Mesenchymal stem cell (in vitro differentiated cells and primary cell): Measurements from ENCODE around the gene SEPTIN12.

Source experiments
- DNase-seq: peaks from one replicate; pipeline ENCODE4 v3.0.0-alpha.2; 2013
- H2AFZ ChIP-seq: one replicate; pipeline ENCODE4 v1.6.1; 2013; ENCODE audit warnings: low read depth, mild to moderate bottlenecking, control low read depth, inconsistent platforms, low read length, moderate library complexity
- H2AK5ac ChIP-seq: 2 replicates; pipeline ENCODE4 v1.6.1; 2013; ENCODE audit warnings: low read length, moderate library complexity, mild to moderate bottlenecking, inconsistent platforms; ENCODE audit not compliant: severe bottlenecking
- H2BK120ac ChIP-seq: one replicate; pipeline ENCODE4 v1.6.1; 2013; ENCODE audit warnings: low read depth, mild to moderate bottlenecking, inconsistent platforms, low read length, moderate library complexity
- H2BK12ac ChIP-seq, 2 experiments: one replicate each; pipeline ENCODE4 v1.6.1; 2013; ENCODE audit warnings: inconsistent platforms in 2 of 2, low read length in 2 of 2, mild to moderate bottlenecking in 2 of 2, moderate library complexity in 2 of 2, control low read depth in 1 of 2
- H2BK15ac ChIP-seq: one replicate; pipeline ENCODE4 v1.6.1; 2013; ENCODE audit warnings: mild to moderate bottlenecking, low read depth, inconsistent platforms; ENCODE audit not compliant: poor library complexity, severe bottlenecking
- H2BK5ac ChIP-seq: 2 replicates; pipeline ENCODE4 v1.6.1; 2013; ENCODE audit warnings: low read depth, mild to moderate bottlenecking, low read length, control low read depth, inconsistent platforms; ENCODE audit not compliant: poor library complexity, severe bottlenecking
- H3K14ac ChIP-seq, 2 experiments: one replicate each; pipeline ENCODE4 v1.6.1; 2013; ENCODE audit warnings: inconsistent platforms in 2 of 2, low read length in 2 of 2, control low read depth in 1 of 2, mild to moderate bottlenecking in 1 of 2, moderate library complexity in 1 of 2
- H3K18ac ChIP-seq, 2 experiments: one replicate each; pipeline ENCODE4 v1.6.1; 2013; ENCODE audit warnings: inconsistent platforms in 2 of 2, low read length in 2 of 2, control low read depth in 1 of 2, low read depth in 1 of 2, mild to moderate bottlenecking in 1 of 2
- H3K23ac ChIP-seq, 2 experiments: one replicate each; pipeline ENCODE4 v1.6.1; 2013; ENCODE audit warnings: inconsistent platforms in 2 of 2, low read length in 2 of 2, mild to moderate bottlenecking in 2 of 2, moderate library complexity in 2 of 2, control low read depth in 1 of 2
- H3K27ac ChIP-seq: 2 replicates; pipeline ENCODE4 v1.5.1; 2013; ENCODE audit warnings: mild to moderate bottlenecking, moderate library complexity, low read length, control low read depth, inconsistent platforms; ENCODE audit not compliant: poor library complexity, severe bottlenecking
- H3K27me3 ChIP-seq, 2 experiments: 2 replicates each; pipeline versions ENCODE4 v1.6.1 to v1.7.0; 2013; ENCODE audit warnings: low read length in 2 of 2, mild to moderate bottlenecking in 2 of 2, moderate library complexity in 2 of 2, control low read depth in 1 of 2, inconsistent platforms in 1 of 2; ENCODE audit not compliant: control insufficient read depth in 1 of 2, insufficient read depth in 1 of 2
- H3K36me3 ChIP-seq, 2 experiments: 2 replicates each; pipeline versions ENCODE4 v1.6.1 to v1.7.0; 2013; ENCODE audit warnings: low read length in 2 of 2, control low read depth in 1 of 2, inconsistent platforms in 1 of 2, low read depth in 1 of 2, mild to moderate bottlenecking in 1 of 2; ENCODE audit not compliant: insufficient read depth in 2 of 2, control insufficient read depth in 1 of 2
- H3K4ac ChIP-seq, 2 experiments: one replicate each; pipeline ENCODE4 v1.6.1; 2013; ENCODE audit warnings: inconsistent platforms in 2 of 2, low read length in 2 of 2, mild to moderate bottlenecking in 2 of 2, moderate library complexity in 2 of 2, control low read depth in 1 of 2, low read depth in 1 of 2
- H3K4me1 ChIP-seq: 2 replicates; pipeline ENCODE4 v1.6.1; 2013; ENCODE audit warnings: low read depth, low read length, control low read depth; ENCODE audit not compliant: control insufficient read depth, insufficient read depth
- H3K4me2 ChIP-seq: 2 replicates; pipeline ENCODE4 v1.6.1; 2013; ENCODE audit warnings: low read length, mild to moderate bottlenecking, inconsistent platforms; ENCODE audit not compliant: poor library complexity, severe bottlenecking
- H3K4me3 ChIP-seq, 2 experiments: 2 replicates each; pipeline versions ENCODE4 v1.5.1 to v1.7.0; 2013; ENCODE audit warnings: low read length in 2 of 2, mild to moderate bottlenecking in 2 of 2, control low read depth in 1 of 2, low read depth in 1 of 2; ENCODE audit not compliant: insufficient read depth in 1 of 2
- H3K79me1 ChIP-seq: replicated peaks from 2 replicates; pipeline ENCODE4 v1.6.1; 2013; ENCODE audit warnings: mild to moderate bottlenecking, control low read depth, low read length, inconsistent platforms; ENCODE audit not compliant: poor library complexity, severe bottlenecking
- H3K9ac ChIP-seq: 2 replicates; pipeline ENCODE4 v1.7.0; 2013; ENCODE audit warnings: mild to moderate bottlenecking, low read length, moderate library complexity
- H3K9me3 ChIP-seq: 2 replicates; pipeline ENCODE4 v1.7.0; 2013; ENCODE audit warnings: mild to moderate bottlenecking, low read length; ENCODE audit not compliant: control insufficient read depth
- H4K8ac ChIP-seq: one replicate; pipeline ENCODE4 v1.6.1; 2013; ENCODE audit warnings: inconsistent platforms, mild to moderate bottlenecking, low read length, moderate library complexity
- H4K91ac ChIP-seq: one replicate; pipeline ENCODE4 v1.6.1; 2013; ENCODE audit warnings: mild to moderate bottlenecking, low read length, inconsistent platforms
- WGBS: methylation state at CpG from one replicate; pipeline ENCODE4 v1.1.7; 2013; ENCODE audit warnings: mixed read lengths; 5-methylcytosine and 5-hydroxymethylcytosine counted together

Gene SEPTIN12

DNA sequence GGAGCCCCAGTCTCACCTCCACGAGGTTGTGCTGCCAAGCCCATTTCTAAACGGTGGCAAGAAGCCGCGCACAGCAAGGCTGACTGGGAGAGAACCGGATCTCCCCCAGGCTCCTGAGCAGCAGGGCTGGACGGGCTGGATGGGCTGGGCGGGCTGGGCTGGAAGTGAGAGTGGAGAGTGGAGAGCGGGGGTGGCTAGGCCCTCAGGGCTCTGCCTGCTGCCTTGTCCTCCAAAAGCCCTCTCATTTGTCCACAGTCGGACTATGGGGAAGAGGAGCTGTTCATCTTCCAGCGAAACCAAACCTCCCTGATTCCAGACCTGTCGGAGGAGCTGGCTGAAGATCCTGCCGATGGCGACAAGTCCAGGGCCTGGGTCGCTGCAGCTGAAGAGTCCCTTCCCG is 50.6 kb downstream of the SEPTIN12 start:
- H2BK12ac ChIP-seq, result no peak overlapping the region
- H2AK5ac ChIP-seq, result no peak overlapping the region
- no peak overlapping the region for H2BK15ac ChIP-seq
- peaks cover 3% of the 10 kb centered on the region for H3K79me1 ChIP-seq
- H3K4me3 ChIP-seq, result no peak overlapping the region
- no peak overlapping the region for H3K27ac ChIP-seq
- no peak overlapping the region for H3K23ac ChIP-seq
- H2AFZ ChIP-seq, result no peak overlapping the region
- no peak overlapping the region for H4K8ac ChIP-seq
- no peak overlapping the region for H3K4me2 ChIP-seq
- H3K9me3 ChIP-seq, result no peaks in the 10 kb centered on the region
- no peaks in the 10 kb centered on the region for H3K36me3 ChIP-seq
- no peak overlapping the region for H3K18ac ChIP-seq
- H3K4ac ChIP-seq, result no peak overlapping the region
- H4K91ac ChIP-seq, result no peak overlapping the region
- H3K14ac ChIP-seq, result no peak overlapping the region
- 88% methylated on average over 13 of the region's 15 CpGs for WGBS
- H3K27me3 ChIP-seq, result peaks cover 3% of the 10 kb centered on the region in 2 experiments
- DNase-seq, result no peak
- no peak overlapping the region for H2BK120ac ChIP-seq
- H2BK5ac ChIP-seq, result no peak overlapping the region
- peaks cover 4% of the 10 kb centered on the region for H3K4me1 ChIP-seq
- H3K9ac ChIP-seq, result no peak overlapping the region

DNA sequence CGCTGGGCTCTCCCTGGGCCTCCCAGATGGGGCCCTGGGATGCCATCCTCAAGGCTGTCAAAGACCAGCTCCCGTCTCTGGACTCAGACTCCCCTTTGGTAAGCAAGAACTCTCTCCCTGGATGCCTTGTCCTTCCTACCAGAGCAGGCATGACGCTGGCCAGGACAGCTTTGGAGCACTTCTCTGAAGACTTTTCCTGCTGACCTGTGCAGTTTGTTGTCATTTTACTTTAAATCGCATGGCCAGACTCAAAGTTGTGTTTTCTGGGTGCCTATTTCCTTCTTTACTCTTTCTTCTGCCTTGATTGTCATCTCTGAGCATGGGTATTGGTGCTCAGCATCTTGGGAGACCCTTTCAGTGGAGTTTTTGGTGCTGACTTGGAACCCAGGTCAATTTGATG is 51.6 kb downstream of the SEPTIN12 start:
- Histone ChIP-seq H3K27ac (no peak overlapping the region), H3K9ac (no peak overlapping the region), H3K14ac (no peak overlapping the region), H3K18ac (no peak overlapping the region), H2BK15ac (no peak overlapping the region), H2AFZ (no peak overlapping the region), H3K4me3 (no peak overlapping the region), H3K4ac (no peak overlapping the region), H3K4me1 (peaks cover 4% of the 10 kb centered on the region), H2BK120ac (no peak overlapping the region), H3K9me3 (no peaks in the 10 kb centered on the region), H3K27me3 (peaks cover 3% of the 10 kb centered on the region in 2 experiments), H2BK12ac (no peak overlapping the region), H3K36me3 (peaks cover 0 to 3% of the 10 kb centered on the region in 2 experiments), H3K4me2 (no peak overlapping the region), H3K23ac (no peak overlapping the region), H4K91ac (no peak overlapping the region), H4K8ac (no peak overlapping the region), H2AK5ac (no peak overlapping the region), H3K79me1 (peaks cover 8% of the 10 kb centered on the region), H2BK5ac (no peak overlapping the region)
- DNase-seq, result no peak
- WGBS, result 51% methylated on average over 4 of the region's 4 CpGs

DNA sequence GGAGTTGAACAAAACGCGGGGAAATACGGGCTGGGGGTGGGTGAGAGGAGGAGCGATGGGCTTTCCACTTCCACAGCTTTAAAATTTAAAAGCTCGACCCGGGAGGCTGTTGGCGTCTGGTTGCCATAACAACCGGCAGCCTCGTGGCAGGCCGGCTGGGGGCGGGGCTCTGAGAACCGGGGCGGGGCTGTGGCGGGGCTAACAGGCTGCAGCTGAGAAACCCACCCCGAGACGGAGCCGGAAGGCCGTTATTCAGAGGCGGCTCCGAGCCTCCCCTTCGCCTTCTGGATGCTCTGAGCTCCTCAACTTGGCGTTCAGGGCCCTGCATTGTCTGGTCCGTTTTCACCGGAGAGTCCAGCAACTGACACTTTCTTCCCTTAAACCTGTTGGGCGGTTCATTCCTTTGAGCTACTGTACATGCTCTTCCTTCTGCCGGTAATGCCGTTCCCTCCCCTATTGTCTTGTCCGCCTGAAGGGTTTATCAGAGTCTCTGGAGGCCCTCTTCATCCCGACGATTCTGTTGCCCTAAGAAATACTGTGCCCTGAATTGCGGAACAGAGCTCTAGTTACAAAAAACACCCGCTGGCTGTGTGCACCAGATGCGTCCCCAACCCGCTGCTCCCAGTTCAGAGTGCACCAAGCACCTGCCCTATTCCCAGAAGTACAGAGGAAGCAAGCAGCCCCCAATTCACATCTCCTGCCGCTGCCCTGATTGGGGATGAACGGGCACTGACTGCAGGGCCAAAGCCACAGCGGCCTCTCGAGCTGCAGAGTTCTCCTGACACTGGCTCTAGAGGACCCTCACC is 53.2 kb downstream of the SEPTIN12 start:
- H2BK12ac ChIP-seq, result no peak overlapping the region
- H2BK120ac ChIP-seq, result peak overlapping the region; percentile 30
- WGBS, result 17% methylated on average over 36 of the region's 38 CpGs
- peaks cover 4% of the 10 kb centered on the region for H3K4me1 ChIP-seq
- H2BK15ac ChIP-seq, result no peak overlapping the region
- no peak overlapping the region for H3K23ac ChIP-seq
- H3K9me3 ChIP-seq, result no peaks in the 10 kb centered on the region
- peak overlapping the region; percentile 67 for H4K8ac ChIP-seq
- no peak overlapping the region for H2AK5ac ChIP-seq
- peaks cover 20% of the 10 kb centered on the region for H3K79me1 ChIP-seq
- peak overlapping the region; percentile 82 for H3K27ac ChIP-seq
- peak overlapping the region; percentile 94 for H3K9ac ChIP-seq
- peaks cover 9 to 10% of the 10 kb centered on the region in 2 experiments for H3K36me3 ChIP-seq
- peak overlapping the region; percentile 47 for H4K91ac ChIP-seq
- H3K18ac ChIP-seq, result peak overlapping the region; percentile 75 to 90
- peak overlapping the region; percentile 97 to 98 for H3K4me3 ChIP-seq
- peak overlapping the region; percentile 91 for H2AFZ ChIP-seq
- H3K14ac ChIP-seq, result no peak overlapping the region
- peak overlapping the region; percentile 98 for H3K4me2 ChIP-seq
- H2BK5ac ChIP-seq, result peak overlapping the region; percentile 66
- H3K27me3 ChIP-seq, result peaks cover 3% of the 10 kb centered on the region in 2 experiments
- peak; percentile 85 for DNase-seq
- peak overlapping the region; percentile 3 to 39 for H3K4ac ChIP-seq

DNA sequence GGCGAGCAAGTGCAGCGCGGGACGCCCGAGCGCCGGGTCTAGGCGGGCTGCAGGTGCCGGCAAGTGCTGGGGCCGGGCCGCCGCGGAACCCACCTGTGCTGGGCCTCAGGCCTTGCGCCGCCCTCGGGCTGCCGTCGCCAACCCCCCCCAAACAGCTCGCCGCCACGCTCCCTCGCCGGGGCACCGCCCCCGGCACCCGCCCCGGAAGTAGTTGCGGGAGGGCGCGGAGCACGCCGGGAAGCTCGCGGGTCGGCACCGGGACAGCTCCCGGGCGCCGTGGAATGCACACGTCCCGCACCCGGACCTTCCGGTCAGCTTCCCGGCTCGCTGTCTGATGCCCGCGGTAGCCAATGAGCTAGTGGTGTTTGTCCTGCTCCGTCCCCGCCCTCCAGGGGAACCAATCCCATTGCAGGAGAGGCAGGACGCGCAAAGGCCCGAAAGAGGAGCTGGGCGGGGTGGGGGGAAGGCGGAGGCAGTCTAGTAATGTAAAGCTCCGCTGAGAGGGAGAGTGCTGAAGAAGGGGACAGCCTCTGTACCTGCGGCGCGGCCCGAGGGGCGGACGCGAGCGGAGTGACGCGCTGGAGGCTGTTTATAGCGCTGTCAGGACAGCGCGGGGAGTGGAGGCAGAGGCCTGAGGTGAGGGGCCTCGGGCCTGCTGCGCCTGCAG is 53.9 kb downstream of the SEPTIN12 start, which contains the start of the genes ANKS3 and DNAAF8:
TSS of gene ANKS3 (minus strand) at position 209 of the 667 bp plus-strand sequence. CDS start 4,122 bp downstream, outside the sequence.
TSS of gene DNAAF8 (plus strand) at position 475 of the 667 bp plus-strand sequence. CDS start 1,978 bp downstream, outside the sequence.
- Histone ChIP-seq H3K18ac (peak within 1 kb of the TSS; percentile 75 to 90), H3K4me1 (peaks cover 4% of the 10 kb centered on the region), H4K8ac (peak within 1 kb of the TSS; percentile 86), H4K91ac (peak within 1 kb of the TSS; percentile 71), H3K4me2 (peak within 1 kb of the TSS; percentile 98), H2BK12ac (peak within 1 kb of the TSS; percentile 19 to 23), H3K14ac (peak within 1 kb of the TSS in 1 of 2 experiments; percentile 88), H2AFZ (peak within 1 kb of the TSS; percentile 95), H3K9me3 (no peaks in the 10 kb centered on the region), H3K9ac (peak within 1 kb of the TSS; percentile 94), H2BK15ac (peak within 1 kb of the TSS; percentile 91), H3K27me3 (peaks cover 3% of the 10 kb centered on the region in 2 experiments), H3K36me3 (peaks cover 16% of the 10 kb centered on the region in 2 experiments), H3K27ac (peak within 1 kb of the TSS; percentile 82), H3K79me1 (peaks cover 23% of the 10 kb centered on the region), H3K4me3 (peak within 1 kb of the TSS; percentile 97 to 98), H2BK120ac (peak within 1 kb of the TSS; percentile 30), H3K23ac (peak within 1 kb of the TSS in 1 of 2 experiments; percentile 79), H2AK5ac (no peak within 1 kb of the TSS), H3K4ac (peak within 1 kb of the TSS; percentile 79 to 85), H2BK5ac (peak within 1 kb of the TSS; percentile 66)
- WGBS, result under 1% methylated on average over 66 of the region's 70 CpGs
- peak; percentile 99 for DNase-seq
